NCI-H2196 treated with DMSO at 0.1 percent for 48 hours (cell line): Measurements from ENCODE around the gene FBXO48.

Experiments
- DNase-seq: peaks from one replicate; lab custom pipeline; 2025; ENCODE audit not compliant: unreplicated experiment; lab: John Stamatoyannopoulos, UW

FBXO48 gene

GRCh38 chr2:68438455-68439303 is 28.4 kb downstream of the FBXO48 start:
- no peak for DNase-seq

GRCh38 chr2:68436270-68436669 is 30.8 kb downstream of the FBXO48 start:
- no peak for DNase-seq

- DNase-seq = no peak
Measured at GRCh38 chr2:68435615-68436014, 31.5 kb downstream of the FBXO48 start.

- no peak for DNase-seq
Measured at GRCh38 chr2:68434981-68435380, 32.1 kb downstream of the FBXO48 start.

- no peak for DNase-seq
Measured at GRCh38 chr2:68432696-68433658, 34.1 kb downstream of the FBXO48 start.

- DNase-seq = no peak
Measured at GRCh38 chr2:68431316-68431972, 35.6 kb downstream of the FBXO48 start.

- no peak for DNase-seq
Measured at GRCh38 chr2:68429311-68429826, 37.7 kb downstream of the FBXO48 start.

GRCh38 chr2:68428746-68429145 is 38.3 kb downstream of the FBXO48 start:
- DNase-seq = no peak

GRCh38 chr2:68428126-68428525 is 39.0 kb downstream of the FBXO48 start:
- DNase-seq = no peak

- no peak for DNase-seq
Measured at GRCh38 chr2:68426848-68427579, 40.1 kb downstream of the FBXO48 start.

- DNase-seq = no peak
Measured at GRCh38 chr2:68426446-68426845, 40.6 kb downstream of the FBXO48 start.

- no peak for DNase-seq
Measured at GRCh38 chr2:68425503-68425902, 41.6 kb downstream of the FBXO48 start.

- DNase-seq = no peak
Measured at GRCh38 chr2:68423966-68424650, 43.0 kb downstream of the FBXO48 start.

- no peak for DNase-seq
Measured at GRCh38 chr2:68420254-68420910, 46.7 kb downstream of the FBXO48 start.

- no peak for DNase-seq
Measured at GRCh38 chr2:68418855-68419254, 48.2 kb downstream of the FBXO48 start.

GRCh38 chr2:68418419-68418818 is 48.7 kb downstream of the FBXO48 start:
- DNase-seq = no peak

- DNase-seq = no peak
Measured at GRCh38 chr2:68417926-68418325, 49.2 kb downstream of the FBXO48 start.

GRCh38 chr2:68416081-68416675 is 50.9 kb downstream of the FBXO48 start:
- DNase-seq = no peak

GRCh38 chr2:68415521-68415920 is 51.6 kb downstream of the FBXO48 start:
- no peak for DNase-seq
